ENCODE measurements around the gene RHBDF2. TPM values are rescaled to one million over a fixed set of nuclear protein-coding genes. Genes with fewer than 3 reads are reported as not detected.
"Not testable (repeated sequence)": the region's sequence is repeated elsewhere in the genome, so short reads cannot be mapped to it uniquely, and the experiment has no call there.

The RHBDF2 gene
- total RNA-seq, 2 experiments from 2014 or later: 23.9 to 28.4 TPM

- no peak overlapping the region for H3K27ac Mint-ChIP-seq
- H3K9me3 Mint-ChIP-seq (ENCODE audit: low read depth): no peaks in the 10 kb centered on the region
- no peak for ATAC-seq
- no peak overlapping the region for H3K4me3 Mint-ChIP-seq
- H3K36me3 Mint-ChIP-seq (ENCODE audit: low read depth): no peaks in the 10 kb centered on the region
- H3K4me1 Mint-ChIP-seq: peaks cover 24% of the 10 kb centered on the region
- intact Hi-C loops (cut with DNase I, micrococcal nuclease): loop anchor here in 1 of 2 experiments (10.0 kb wide), 3 partner anchors 55 to 185 kb away; partner anchors contain the start of genes MXRA7 and ST6GALNAC2
- H3K27me3 Mint-ChIP-seq: no peaks in the 10 kb centered on the region
- no peak for DNase-seq
- CTCF ChIA-PET: interaction anchor here (0.6 to 2.4 kb wide), 7 partner anchors 17 to 618 kb away, joined by 3 to 10 read pairs (median 3); no protein-coding TSS in a partner anchor
- POLR2A ChIA-PET: interaction anchor here (0.6 kb wide), 1 partner anchor 31 kb away, joined by 9 read pairs; no protein-coding TSS in a partner anchor
Measured at GRCh38 chr17:76529224-76530094, 28.2 kb upstream of the RHBDF2 start.

GRCh38 chr17:76528528-76529223, 27.5 kb upstream of the RHBDF2 start:
- no peaks in the 10 kb centered on the region for H3K9me3 Mint-ChIP-seq (ENCODE audit: low read depth)
- H3K27me3 Mint-ChIP-seq: no peaks in the 10 kb centered on the region
- DNase-seq (no peak), ATAC-seq (no peak)
- peak overlapping the region; percentile 51 for H3K27ac Mint-ChIP-seq
- CTCF ChIA-PET: interaction anchor here (0.6 to 2.4 kb wide), 11 partner anchors 8 to 153 kb away, joined by 3 to 10 read pairs (median 3); no protein-coding TSS in a partner anchor
- intact Hi-C loops (cut with DNase I, micrococcal nuclease): loop anchor here in 1 of 2 experiments (10.0 kb wide), 3 partner anchors 56 to 186 kb away; partner anchors contain the start of genes MXRA7 and ST6GALNAC2
- peaks cover 24% of the 10 kb centered on the region for H3K4me1 Mint-ChIP-seq
- H3K36me3 Mint-ChIP-seq (ENCODE audit: low read depth): no peaks in the 10 kb centered on the region
- POLR2A ChIA-PET: interaction anchor here (0.6 kb wide), 1 partner anchor 32 kb away, joined by 9 read pairs; no protein-coding TSS in a partner anchor
- peak overlapping the region; percentile 15 for H3K4me3 Mint-ChIP-seq

GRCh38 chr17:76528156-76528527, 26.9 kb upstream of the RHBDF2 start:
- no peaks in the 10 kb centered on the region for H3K9me3 Mint-ChIP-seq (ENCODE audit: low read depth)
- intact Hi-C loops (cut with DNase I, micrococcal nuclease): loop anchor here in 1 of 2 experiments (10.0 kb wide), 3 partner anchors 57 to 187 kb away; partner anchors contain the start of genes MXRA7 and ST6GALNAC2
- no peaks in the 10 kb centered on the region for H3K36me3 Mint-ChIP-seq (ENCODE audit: low read depth)
- ChIA-PET POLR2A (no interaction called here), CTCF (interaction anchor here (0.6 to 2.4 kb wide), 11 partner anchors 9 to 153 kb away, joined by 3 to 10 read pairs (median 3); no protein-coding TSS in a partner anchor)
- ATAC-seq (peak; percentile 21), DNase-seq (no peak)
- no peak overlapping the region for H3K4me3 Mint-ChIP-seq
- H3K27me3 Mint-ChIP-seq: no peaks in the 10 kb centered on the region
- peaks cover 27% of the 10 kb centered on the region for H3K4me1 Mint-ChIP-seq
- peak overlapping the region; percentile 51 for H3K27ac Mint-ChIP-seq

- Mint-ChIP-seq H3K9me3 (ENCODE audit: low read depth) (no peaks in the 10 kb centered on the region), H3K36me3 (ENCODE audit: low read depth) (no peaks in the 10 kb centered on the region), H3K4me1 (peaks cover 29% of the 10 kb centered on the region), H3K4me3 (no peak overlapping the region), H3K27me3 (no peaks in the 10 kb centered on the region), H3K27ac (no peak overlapping the region)
- peak; percentile 52 for DNase-seq
- peak; percentile 59 for ATAC-seq
- intact Hi-C loops (cut with DNase I, micrococcal nuclease): loop anchor here in 1 of 2 experiments (10.0 kb wide), 3 partner anchors 57 to 187 kb away; partner anchors contain the start of genes MXRA7 and ST6GALNAC2
- POLR2A ChIA-PET: interaction anchor here (0.6 to 0.7 kb wide), 2 partner anchors 19 to 1222 kb away, joined by 3 read pairs; no protein-coding TSS in a partner anchor
- CTCF ChIA-PET: interaction anchor here (0.7 to 2.4 kb wide), 8 partner anchors 9 to 144 kb away, joined by 3 to 10 read pairs (median 3); no protein-coding TSS in a partner anchor
Measured at GRCh38 chr17:76527430-76528111, 26.3 kb upstream of the RHBDF2 start.

- H3K36me3 Mint-ChIP-seq (ENCODE audit: low read depth); H3K27ac Mint-ChIP-seq; H3K9me3 Mint-ChIP-seq (ENCODE audit: low read depth); H3K4me3 Mint-ChIP-seq; ATAC-seq; DNase-seq; H3K27me3 Mint-ChIP-seq: not testable (repeated sequence)
- intact Hi-C loops (cut with DNase I, micrococcal nuclease): loop anchor here in 1 of 2 experiments (10.0 kb wide), 3 partner anchors 58 to 188 kb away; partner anchors contain the start of genes MXRA7 and ST6GALNAC2
- ChIA-PET CTCF (interaction anchor here (0.7 to 2.4 kb wide), 4 partner anchors 10 to 97 kb away, joined by 3 to 10 read pairs (median 4); no protein-coding TSS in a partner anchor), POLR2A (interaction anchor here (0.6 to 0.7 kb wide), 2 partner anchors 20 to 1222 kb away, joined by 3 read pairs; no protein-coding TSS in a partner anchor)
- H3K4me1 Mint-ChIP-seq: peaks cover 29% of the 10 kb centered on the region
Measured at GRCh38 chr17:76527016-76527415, 25.8 kb upstream of the RHBDF2 start.

- H3K4me1 Mint-ChIP-seq: peaks cover 27% of the 10 kb centered on the region
- CTCF ChIA-PET: interaction anchor here (1.0 to 2.9 kb wide), 3 partner anchors 21 to 156 kb away, joined by 3 to 16 read pairs (median 6); no protein-coding TSS in a partner anchor
- H3K4me3 Mint-ChIP-seq; DNase-seq; H3K9me3 Mint-ChIP-seq (ENCODE audit: low read depth); ATAC-seq; H3K27me3 Mint-ChIP-seq; H3K36me3 Mint-ChIP-seq (ENCODE audit: low read depth); H3K27ac Mint-ChIP-seq; POLR2A ChIA-PET: not testable (repeated sequence)
- intact Hi-C loops (cut with DNase I, micrococcal nuclease): loop anchor here in 1 of 2 experiments (10.0 kb wide), 3 partner anchors 59 to 189 kb away; partner anchors contain the start of genes MXRA7 and ST6GALNAC2
Measured at GRCh38 chr17:76525513-76525833, 24.2 kb upstream of the RHBDF2 start.

- ChIA-PET CTCF (interaction anchor here (0.6 to 3.3 kb wide), 7 partner anchors 12 to 157 kb away, joined by 3 to 44 read pairs (median 5); no protein-coding TSS in a partner anchor), POLR2A (no interaction called here)
- DNase-seq (no peak), ATAC-seq (no peak)
- no peak overlapping the region for H3K27ac Mint-ChIP-seq
- H3K27me3 Mint-ChIP-seq: no peaks in the 10 kb centered on the region
- intact Hi-C loops (cut with DNase I, micrococcal nuclease): loop anchor here in 1 of 2 experiments (10.0 kb wide), 3 partner anchors 60 to 190 kb away; partner anchors contain the start of genes MXRA7 and ST6GALNAC2
- no peaks in the 10 kb centered on the region for H3K36me3 Mint-ChIP-seq (ENCODE audit: low read depth)
- H3K4me1 Mint-ChIP-seq: peaks cover 23% of the 10 kb centered on the region
- H3K9me3 Mint-ChIP-seq (ENCODE audit: low read depth): no peaks in the 10 kb centered on the region
- no peak overlapping the region for H3K4me3 Mint-ChIP-seq
Measured at GRCh38 chr17:76524598-76525512, 23.6 kb upstream of the RHBDF2 start.

- CTCF ChIA-PET: interaction anchor here (0.6 to 3.3 kb wide), 34 partner anchors 8 to 223 kb away, joined by 3 to 44 read pairs (median 4); partner anchors contain the start of genes PRCD and ST6GALNAC2
- no peaks in the 10 kb centered on the region for H3K36me3 Mint-ChIP-seq (ENCODE audit: low read depth)
- H3K27ac Mint-ChIP-seq: no peak overlapping the region
- H3K4me3 Mint-ChIP-seq: no peak overlapping the region
- H3K9me3 Mint-ChIP-seq (ENCODE audit: low read depth): no peaks in the 10 kb centered on the region
- DNase-seq (peak; percentile 89), ATAC-seq (peak; percentile 89)
- intact Hi-C loops (cut with DNase I, micrococcal nuclease): loop anchor here (1.0 to 10.0 kb wide), 9 partner anchors 24 to 191 kb away; partner anchors contain the start of genes ST6GALNAC2 (in 2 of the 2) and MXRA7 (in 1 of the 2)
- H3K4me1 Mint-ChIP-seq: peaks cover 13% of the 10 kb centered on the region
- POLR2A ChIA-PET: interaction anchor here (0.6 to 1.2 kb wide), 2 partner anchors 35 to 194 kb away, joined by 3 read pairs; no protein-coding TSS in a partner anchor
- H3K27me3 Mint-ChIP-seq: no peaks in the 10 kb centered on the region
Measured at GRCh38 chr17:76523084-76524037, 22.1 kb upstream of the RHBDF2 start.
